ENCODE measurements around the gene DOK5.

The DOK5 gene

GRCh38 chr20:54475334-54476168 is at the start of gene DOK5:
DOK5 (plus strand) TSS chr20:54475593; CDS start chr20:54475947, 354 bp downstream.
- TF ChIP-seq MAX (IDR thresholded peaks at IDR 0.05; ENCODE audit: low read depth, low read length), result no peak
- no peak for TF ChIP-seq CTCF (IDR thresholded peaks at IDR 0.05; ENCODE audit: low read depth, low read length)
- TF ChIP-seq MYC (IDR thresholded peaks at IDR 0.05; ENCODE audit: low read depth, low read length), result no peak
- no peak for TF ChIP-seq POLR2A (IDR thresholded peaks at IDR 0.05; ENCODE audit: extremely low read depth, insufficient read length)
- DNase-seq (ENCODE audit: low read depth), result no peak
- no peak within 1 kb of the TSS for H3K4me3 ChIP-seq (ENCODE audit: low read depth, low read length)

DNA sequence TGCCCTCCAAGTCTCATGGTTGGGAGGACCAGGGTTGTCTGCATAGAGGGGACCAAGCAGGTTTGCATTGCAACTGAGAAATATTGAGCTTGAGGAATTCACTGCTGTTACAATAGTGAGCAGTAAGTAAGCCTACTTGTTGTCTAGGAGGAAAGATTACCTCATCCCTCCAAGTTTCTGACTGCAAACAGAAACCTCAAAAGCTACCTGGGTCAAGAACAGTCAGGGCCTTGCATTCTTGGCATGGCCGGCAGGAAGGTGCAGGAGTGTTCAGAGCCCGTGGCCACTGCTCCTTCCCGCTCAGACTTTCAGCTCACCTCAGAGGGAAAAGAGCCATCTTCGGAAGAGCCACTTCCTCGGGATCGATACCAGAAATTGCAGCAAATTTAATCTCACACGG is 46.0 kb upstream of the DOK5 start:
- no peak for DNase-seq (ENCODE audit: low read depth)
- H3K4me3 ChIP-seq (ENCODE audit: low read depth, low read length), result no peak overlapping the region
- TF ChIP-seq MYC (IDR thresholded peaks at IDR 0.05; ENCODE audit: low read depth, low read length) (no peak), CTCF (IDR thresholded peaks at IDR 0.05; ENCODE audit: low read depth, low read length) (no peak), MAX (IDR thresholded peaks at IDR 0.05; ENCODE audit: low read depth, low read length) (no peak), POLR2A (IDR thresholded peaks at IDR 0.05; ENCODE audit: extremely low read depth, insufficient read length) (no peak)

- no peak for TF ChIP-seq CTCF (IDR thresholded peaks at IDR 0.05; ENCODE audit: low read depth, low read length)
- TF ChIP-seq POLR2A (IDR thresholded peaks at IDR 0.05; ENCODE audit: extremely low read depth, insufficient read length), result no peak
- no peak for TF ChIP-seq MYC (IDR thresholded peaks at IDR 0.05; ENCODE audit: low read depth, low read length)
- TF ChIP-seq MAX (IDR thresholded peaks at IDR 0.05; ENCODE audit: low read depth, low read length), result no peak
- no peak for DNase-seq (ENCODE audit: low read depth)
- no peak overlapping the region for H3K4me3 ChIP-seq (ENCODE audit: low read depth, low read length)
Observed at GRCh38 chr20:54431156-54431944, 44.0 kb upstream of the DOK5 start.

DNA sequence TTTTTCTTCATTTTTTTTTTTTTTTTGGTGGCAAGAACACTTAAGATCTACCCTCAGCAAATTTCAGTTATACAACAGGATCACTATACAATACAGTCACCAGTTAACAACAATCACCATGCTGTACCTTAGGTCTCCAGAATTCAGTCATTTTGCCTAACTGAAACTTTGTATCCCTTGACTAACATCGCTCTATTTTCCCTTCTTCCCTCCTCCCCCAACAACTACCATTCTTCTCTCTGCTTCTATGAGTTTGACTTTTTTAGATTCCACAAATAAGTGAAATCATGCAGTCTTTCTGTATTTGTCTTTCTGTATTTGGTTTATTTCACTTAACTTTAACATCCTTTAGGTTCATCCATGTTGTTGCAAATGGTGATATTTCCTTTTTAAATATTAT is 42.4 kb upstream of the DOK5 start:
- TF ChIP-seq MYC (IDR thresholded peaks at IDR 0.05; ENCODE audit: low read depth, low read length) (no peak), MAX (IDR thresholded peaks at IDR 0.05; ENCODE audit: low read depth, low read length) (no peak), POLR2A (IDR thresholded peaks at IDR 0.05; ENCODE audit: extremely low read depth, insufficient read length) (no peak), CTCF (IDR thresholded peaks at IDR 0.05; ENCODE audit: low read depth, low read length) (no peak)
- H3K4me3 ChIP-seq (ENCODE audit: low read depth, low read length), result no peak overlapping the region
- DNase-seq (ENCODE audit: low read depth), result no peak

- H3K4me3 ChIP-seq (ENCODE audit: low read depth, low read length), result no peak overlapping the region
- DNase-seq (ENCODE audit: low read depth), result no peak
- no peak for TF ChIP-seq CTCF (IDR thresholded peaks at IDR 0.05; ENCODE audit: low read depth, low read length)
- no peak for TF ChIP-seq MYC (IDR thresholded peaks at IDR 0.05; ENCODE audit: low read depth, low read length)
- no peak for TF ChIP-seq MAX (IDR thresholded peaks at IDR 0.05; ENCODE audit: low read depth, low read length)
- TF ChIP-seq POLR2A (IDR thresholded peaks at IDR 0.05; ENCODE audit: extremely low read depth, insufficient read length), result no peak
Observed at GRCh38 chr20:54433636-54434035, 41.8 kb upstream of the DOK5 start.

Measured in NB4 (cell line).